GM19324 (cell line): ENCODE measurements around the gene PGAP6.
A peak's percentile ranks its signal among the peaks of the same experiment; 100 is the strongest.
"Not testable (repeated sequence)": the region's sequence is repeated elsewhere in the genome, so short reads cannot be mapped to it uniquely, and the experiment has no call there.

Source experiments
- ATAC-seq: cut with Tn5 transposase; IDR thresholded peaks from one replicate; pipeline ENCODE4 v1.9.1; 2021; ENCODE audit warnings: mild to moderate bottlenecking, moderate library complexity; ENCODE audit not compliant: unreplicated experiment, low FRiP score

The PGAP6 gene

DNA sequence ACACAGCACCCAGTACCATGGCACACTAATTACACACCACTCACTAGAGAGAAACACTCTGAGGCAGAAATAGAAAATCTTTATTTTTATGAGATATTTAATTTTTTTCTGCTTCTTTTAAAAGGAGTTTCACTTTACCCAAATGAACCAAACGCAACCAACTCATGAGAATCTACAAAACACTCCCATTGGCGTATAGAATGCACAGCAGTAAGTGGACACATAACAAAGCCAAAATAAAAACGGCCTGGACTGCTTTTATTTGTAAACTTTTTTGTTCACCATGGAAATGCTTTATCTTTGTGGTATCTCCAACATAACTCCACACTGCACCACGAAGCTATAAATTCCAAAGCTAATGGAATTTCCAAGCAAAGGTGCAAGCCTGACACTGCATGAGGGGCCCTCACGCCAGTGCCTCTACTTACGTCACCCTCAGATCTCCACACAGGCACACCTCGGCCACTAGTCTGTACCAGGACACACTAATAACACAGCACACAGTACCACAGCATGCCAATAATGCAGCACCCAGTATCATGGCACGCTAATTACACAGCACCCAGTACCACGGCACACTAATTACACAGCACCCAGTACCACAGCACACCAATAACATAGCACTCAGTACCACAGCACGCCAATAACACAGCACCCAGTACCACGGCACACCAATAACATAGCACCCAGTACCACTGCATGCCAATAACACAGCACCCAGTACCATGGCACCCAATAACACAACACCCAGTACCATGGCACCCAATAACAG is 46.7 kb downstream of the PGAP6 start:
- ATAC-seq, result not testable (repeated sequence)

- ATAC-seq, result not testable (repeated sequence)
Measured at GRCh38 chr16:334164-334832, 47.5 kb downstream of the PGAP6 start.

GRCh38 chr16:333406-334094 is 48.2 kb downstream of the PGAP6 start:
- no peak for ATAC-seq

DNA sequence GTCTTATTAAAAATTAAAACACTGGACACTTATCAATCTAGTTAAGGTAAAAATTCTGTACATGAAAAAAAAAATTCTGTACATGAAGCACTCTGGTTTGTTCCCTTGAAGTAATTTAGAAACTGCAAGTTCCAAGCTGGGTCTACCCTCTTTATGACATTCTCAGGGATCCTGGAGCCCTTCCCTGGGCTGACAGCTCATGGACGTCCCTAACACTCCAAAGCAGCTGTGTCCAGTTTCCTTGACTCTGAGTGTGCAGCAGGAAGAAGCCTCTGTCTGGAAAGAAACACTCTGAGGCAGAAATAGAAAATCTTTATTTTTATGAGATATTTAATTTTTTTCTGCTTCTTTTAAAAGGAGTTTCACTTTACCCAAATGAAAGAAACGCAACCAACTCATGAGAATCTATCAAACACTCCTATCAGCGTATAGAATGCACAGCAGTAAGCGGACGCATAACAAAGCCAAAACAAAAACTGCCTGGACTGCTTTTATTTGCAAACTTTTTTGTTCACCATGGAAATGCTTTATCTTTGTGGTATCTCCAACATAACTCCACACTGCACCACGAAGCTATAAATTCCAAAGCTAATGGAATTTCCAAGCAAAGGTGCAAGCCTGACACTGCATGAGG is 50.5 kb downstream of the PGAP6 start:
- ATAC-seq, result not testable (repeated sequence)

GRCh38 chr16:330741-331140 is 51.0 kb downstream of the PGAP6 start:
- no peak for ATAC-seq

- no peak for ATAC-seq
Measured at GRCh38 chr16:325375-326145, 56.2 kb downstream of the PGAP6 start.

- ATAC-seq, result peak; percentile 47
Measured at GRCh38 chr16:324451-325334, 57.1 kb downstream of the PGAP6 start.

DNA sequence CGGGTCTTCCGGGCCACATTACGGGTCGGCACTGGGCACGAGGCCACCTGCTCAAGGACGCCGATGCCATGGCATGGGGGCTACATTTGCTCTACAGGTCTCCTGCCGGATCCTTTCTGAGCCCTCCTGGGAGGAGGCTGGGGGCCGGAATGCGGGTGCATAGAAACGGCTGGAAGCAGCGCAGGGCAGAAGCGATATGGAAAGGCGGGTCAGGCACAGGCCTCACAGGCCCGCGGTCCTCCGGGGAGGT is 57.7 kb downstream of the PGAP6 start:
- ATAC-seq, result no peak

GRCh38 chr16:322476-323143 is 59.2 kb downstream of the PGAP6 start:
- ATAC-seq, result no peak

DNA sequence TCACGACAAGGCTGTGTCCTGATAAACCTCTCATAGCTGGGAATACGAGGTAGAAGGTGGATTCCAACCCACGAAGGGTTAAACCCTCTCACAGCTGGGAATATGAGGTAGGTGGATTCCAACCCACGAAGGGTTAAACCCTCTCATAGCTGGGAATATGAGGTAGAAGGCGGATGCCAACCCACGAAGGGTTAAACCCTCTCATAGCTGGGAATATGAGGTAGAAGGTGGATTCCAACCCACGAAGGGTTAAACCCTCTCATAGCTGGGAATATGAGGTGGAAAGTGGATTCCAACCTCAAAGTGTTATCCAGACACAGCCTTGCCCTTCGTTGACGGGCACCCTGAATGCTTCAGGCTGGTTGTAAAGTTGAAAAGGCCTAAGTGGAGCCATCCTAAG is 60.2 kb downstream of the PGAP6 start:
- no peak for ATAC-seq
